IMR-90 (cell line): Measurements from ENCODE around the gene FUBP3. TPM values are rescaled to one million over a fixed set of nuclear protein-coding genes. Genes with fewer than 3 reads are reported as not detected.

ENCODE experiments used
- ATAC-seq: fragments of 200-7000 bp; cut with Tn5 transposase; 2 replicates; pipeline ENCODE4 v1.9.1; 2020; ENCODE audit warnings: low read depth, mild to moderate bottlenecking, moderate library complexity
- BruUV-seq: library from RNA; stranded (reverse); fragments of 400-500 nt; replicated peaks from 2 replicates; lab custom pipeline; 2021; lab: Mats Ljungman, UMichigan
- CTCF ChIA-PET: fragments of 300-600 bp; formaldehyde crosslinking; extraction: SDS; loops from one replicate; lab custom pipeline; 2021; ENCODE audit warnings: antibody characterized with exemption; lab: Yijun Ruan, JAX
- POLR2A ChIA-PET: fragments of 300-600 bp; sonication (Branson Sonifier 250); formaldehyde crosslinking; loops from one replicate; lab custom pipeline; 2022; ENCODE audit warnings: antibody characterized with exemption; ENCODE audit not compliant: unreplicated experiment; lab: Charles Lee
- DNase-seq: peaks from one replicate; pipeline ENCODE4 v3.0.0; 2013
- H2AFZ ChIP-seq: replicated peaks from 2 replicates; pipeline ENCODE3; 2013; ENCODE audit warnings: low read length, mild to moderate bottlenecking; ENCODE audit not compliant: poor library complexity
- H2AK5ac ChIP-seq: 2 replicates; pipeline ENCODE4 v1.6.1; 2013; ENCODE audit warnings: low read depth, low read length, inconsistent platforms
- H2AK9ac ChIP-seq: replicated peaks from 2 replicates; pipeline ENCODE3; 2013; ENCODE audit warnings: mild to moderate bottlenecking, low read depth, low read length, moderate library complexity; ENCODE audit not compliant: poor library complexity
- H2BK120ac ChIP-seq: 2 replicates; pipeline ENCODE4 v1.6.1; 2013; ENCODE audit warnings: low read depth, low read length, inconsistent platforms
- H2BK15ac ChIP-seq: 3 replicates; pipeline ENCODE4 v1.6.1; 2013; ENCODE audit warnings: low read depth, low read length, inconsistent platforms
- H2BK20ac ChIP-seq: 2 replicates; pipeline ENCODE4 v1.6.1; 2013; ENCODE audit warnings: low read depth, mild to moderate bottlenecking, inconsistent platforms, low read length, moderate library complexity
- H2BK5ac ChIP-seq: 2 replicates; pipeline ENCODE4 v1.6.1; 2013; ENCODE audit warnings: mild to moderate bottlenecking, low read depth, low read length, inconsistent platforms; ENCODE audit not compliant: poor library complexity, severe bottlenecking
- H3K14ac ChIP-seq: replicated peaks from 2 replicates; pipeline ENCODE4 v1.6.1; 2013; ENCODE audit warnings: low read depth, low read length, inconsistent platforms
- H3K18ac ChIP-seq: 2 replicates; pipeline ENCODE4 v1.6.1; 2013; ENCODE audit warnings: low read depth, low read length, control low read depth
- H3K23ac ChIP-seq: 2 replicates; pipeline ENCODE4 v1.6.1; 2013; ENCODE audit warnings: low read depth, low read length, inconsistent platforms
- H3K27ac ChIP-seq: 2 replicates; pipeline ENCODE4 v1.5.1; 2013; ENCODE audit warnings: mild to moderate bottlenecking, control low read depth, low read length; ENCODE audit not compliant: insufficient read depth
- H3K27me3 ChIP-seq: 2 replicates; pipeline ENCODE4 v1.6.1; 2013; ENCODE audit warnings: low read length; ENCODE audit not compliant: control insufficient read depth, insufficient read depth
- H3K36me3 ChIP-seq: 2 replicates; pipeline ENCODE4 v1.6.1; 2013; ENCODE audit warnings: low read length, mixed read lengths; ENCODE audit not compliant: control insufficient read depth, insufficient read depth
- H3K4ac ChIP-seq: 2 replicates; pipeline ENCODE4 v1.6.1; 2013; ENCODE audit warnings: low read depth, low read length, inconsistent platforms
- H3K4me1 ChIP-seq: 2 replicates; pipeline ENCODE4 v1.6.1; 2013; ENCODE audit warnings: low read length, mixed read lengths; ENCODE audit not compliant: control insufficient read depth, insufficient read depth
- H3K4me2 ChIP-seq: 2 replicates; pipeline ENCODE4 v1.6.1; 2013; ENCODE audit warnings: low read depth, mild to moderate bottlenecking, control low read depth, low read length, moderate library complexity
- H3K4me3 ChIP-seq: 2 replicates; pipeline ENCODE4 v1.5.1; 2013; ENCODE audit warnings: low read depth, mild to moderate bottlenecking, control low read depth, low read length, moderate library complexity; ENCODE audit not compliant: insufficient read depth
- H3K56ac ChIP-seq: 2 replicates; pipeline ENCODE4 v1.6.1; 2013; ENCODE audit warnings: low read length, inconsistent platforms; ENCODE audit not compliant: insufficient read depth; ENCODE audit errors: extremely low read depth
- H3K79me1 ChIP-seq, 2 experiments: 2 replicates each; pipeline ENCODE4 v1.6.1; 2013; ENCODE audit warnings: low read length in 2 of 2, inconsistent platforms in 1 of 2, low read depth in 1 of 2
- H3K9ac ChIP-seq: 2 replicates; pipeline ENCODE4 v1.6.1; 2013; ENCODE audit warnings: low read depth, low read length, control low read depth
- H3K9me1 ChIP-seq: 2 replicates; pipeline ENCODE4 v1.6.1; 2013; ENCODE audit warnings: low read length, inconsistent platforms; ENCODE audit not compliant: insufficient read depth
- H3K9me3 ChIP-seq: 2 replicates; pipeline ENCODE4 v1.6.1; 2013; ENCODE audit warnings: low read length; ENCODE audit not compliant: control insufficient read depth, insufficient read depth
- H4K20me1 ChIP-seq: 2 replicates; pipeline ENCODE4 v1.6.1; 2013; ENCODE audit warnings: low read length, inconsistent platforms; ENCODE audit not compliant: insufficient read depth
- H4K5ac ChIP-seq: 2 replicates; pipeline ENCODE4 v1.6.1; 2013; ENCODE audit warnings: mild to moderate bottlenecking, low read depth, low read length, control low read depth
- H4K8ac ChIP-seq, 2 experiments: 2 replicates each; pipeline ENCODE4 v1.6.1; 2013; ENCODE audit warnings: low read depth in 2 of 2, low read length in 2 of 2, control low read depth in 1 of 2, inconsistent platforms in 1 of 2
- H4K91ac ChIP-seq: 2 replicates; pipeline ENCODE4 v1.6.1; 2013; ENCODE audit warnings: low read depth, low read length, inconsistent platforms; ENCODE audit not compliant: insufficient read depth
- CEBPB ChIP-seq: IDR thresholded peaks from 2 replicates; pipeline ENCODE4 v1.6.1; 2012; ENCODE audit warnings: low read depth, low read length, improper control_type of control experiment
- POLR2A ChIP-seq: IDR thresholded peaks from 2 replicates; pipeline ENCODE4 v1.6.1; 2012; ENCODE audit warnings: mild to moderate bottlenecking, low read depth, low read length
- WGBS, 2 experiments: methylation state at CpG; one replicate each; pipeline versions ENCODE4 v1.1.5 to v1.1.7; 2013; ENCODE audit warnings: missing lambda C conversion rate in 2 of 2; ENCODE audit not compliant: insufficient read length in 1 of 2; ENCODE audit errors: extremely low coverage in 2 of 2; 5-methylcytosine and 5-hydroxymethylcytosine counted together
- dilution Hi-C: fragments of 300-500 bp; cut with HindIII; formaldehyde crosslinking; loops from one replicate; pipeline ENCODE4 v1.14.3; 2018; ENCODE audit warnings: low sequenced_read_pairs; ENCODE audit not compliant: unreplicated experiment
- in situ Hi-C: fragments of 300-500 bp; cut with MboI; formaldehyde crosslinking; loops from 3 replicates; pipeline ENCODE4 v1.14.3; 2019; ENCODE audit warnings: low sequenced_read_pairs, inconsistent platforms, mixed read lengths
- intact Hi-C: fragments of 100-400 bp; cut with micrococcal nuclease; formaldehyde crosslinking; loops from 2 replicates; pipeline ENCODE4 v1.10.0; 2022
- polyA plus RNA-seq, 3 experiments: library from polyadenylated mRNA; depleted of rRNA; stranded (reverse); fragments of >200 nt; gene quantifications; 2 replicates each; pipeline ENCODE4 v1.2.3, GENCODE V29; 2012; ENCODE audit warnings: low replicate concordance in 1 of 3
- total RNA-seq: library from RNA; depleted of rRNA; stranded (reverse); fragments of >200 nt; gene quantifications from 2 replicates; pipeline ENCODE4 v1.2.3, GENCODE V29; 2012
- TF ChIP-seq, protein P1 (sequence below): conservative IDR thresholded peaks from 2 replicates; pipeline ENCODE4 v1.5.1; 2012; ENCODE audit warnings: mild to moderate bottlenecking, low read depth, low read length, improper control_type of control experiment

Gene FUBP3
- total and polyA plus RNA-seq, 2 of the 4 experiments (the other 2 are of a cell fraction) = 32.3 to 50.1 TPM

DNA sequence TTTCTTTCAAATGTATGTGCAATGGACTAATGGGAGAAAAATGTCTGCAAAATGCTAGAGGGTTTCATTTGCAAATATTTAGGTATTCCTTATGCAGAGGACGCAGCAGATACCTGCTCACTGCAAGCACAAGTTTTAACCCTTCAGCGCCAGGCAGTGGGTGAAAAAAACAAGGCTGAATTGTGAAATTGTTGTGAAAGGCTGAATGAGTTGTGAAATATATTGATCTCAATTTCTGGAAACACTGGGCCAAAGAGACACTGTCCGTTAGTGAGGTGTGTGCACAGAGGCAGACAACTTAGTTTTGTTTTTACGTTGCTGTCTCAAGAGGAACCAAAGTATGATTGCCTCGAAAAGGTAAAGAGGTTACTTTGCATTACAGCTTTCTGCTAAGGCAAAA, 18.8 kb downstream of the FUBP3 start:
- Histone ChIP-seq H3K4ac (no peak overlapping the region), H3K27me3 (no peaks in the 10 kb centered on the region), H4K20me1 (peaks cover 4% of the 10 kb centered on the region), H3K36me3 (peaks cover 33% of the 10 kb centered on the region), H3K79me1 (peaks cover 39 to 48% of the 10 kb centered on the region in 2 experiments), H3K23ac (no peak overlapping the region), H3K9ac (no peak overlapping the region), H4K5ac (no peak overlapping the region), H3K14ac (no peak overlapping the region), H3K56ac (no peak overlapping the region), H3K9me3 (no peaks in the 10 kb centered on the region), H3K4me3 (no peak overlapping the region), H2AK5ac (no peak overlapping the region), H2BK20ac (no peak overlapping the region), H3K4me2 (no peak overlapping the region), H3K18ac (no peak overlapping the region), H3K4me1 (no peaks in the 10 kb centered on the region), H2BK5ac (no peak overlapping the region), H2AK9ac (no peak overlapping the region), H2BK15ac (no peak overlapping the region), H3K9me1 (peaks cover 3% of the 10 kb centered on the region; the same call in 1 of the 2 replicates), H2BK120ac (no peak overlapping the region), H3K27ac (no peak overlapping the region), H2AFZ (no peak overlapping the region), H4K91ac (no peak overlapping the region), H4K8ac (no peak overlapping the region)
- BruUV-seq = no TSS peak
- ATAC-seq = no peak
- TF ChIP-seq, protein P1, sequence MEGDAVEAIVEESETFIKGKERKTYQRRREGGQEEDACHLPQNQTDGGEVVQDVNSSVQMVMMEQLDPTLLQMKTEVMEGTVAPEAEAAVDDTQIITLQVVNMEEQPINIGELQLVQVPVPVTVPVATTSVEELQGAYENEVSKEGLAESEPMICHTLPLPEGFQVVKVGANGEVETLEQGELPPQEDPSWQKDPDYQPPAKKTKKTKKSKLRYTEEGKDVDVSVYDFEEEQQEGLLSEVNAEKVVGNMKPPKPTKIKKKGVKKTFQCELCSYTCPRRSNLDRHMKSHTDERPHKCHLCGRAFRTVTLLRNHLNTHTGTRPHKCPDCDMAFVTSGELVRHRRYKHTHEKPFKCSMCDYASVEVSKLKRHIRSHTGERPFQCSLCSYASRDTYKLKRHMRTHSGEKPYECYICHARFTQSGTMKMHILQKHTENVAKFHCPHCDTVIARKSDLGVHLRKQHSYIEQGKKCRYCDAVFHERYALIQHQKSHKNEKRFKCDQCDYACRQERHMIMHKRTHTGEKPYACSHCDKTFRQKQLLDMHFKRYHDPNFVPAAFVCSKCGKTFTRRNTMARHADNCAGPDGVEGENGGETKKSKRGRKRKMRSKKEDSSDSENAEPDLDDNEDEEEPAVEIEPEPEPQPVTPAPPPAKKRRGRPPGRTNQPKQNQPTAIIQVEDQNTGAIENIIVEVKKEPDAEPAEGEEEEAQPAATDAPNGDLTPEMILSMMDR = no peak
- TF ChIP-seq POLR2A = no peak
- TF ChIP-seq CEBPB = 0 out of 2 replicates have a peak, but pooled peaks have one; percentile 6
- ChIA-PET POLR2A (no interaction called here), CTCF (no interaction called here)
- in situ Hi-C loops = no loop called here
- WGBS, 2 experiments = 100% methylated on average over 3 of the region's 5 CpGs; no CpG with 5 or more reads in 1 of the 2 experiments
- intact Hi-C loops = no loop called here
- no peak for DNase-seq
- dilution Hi-C loops = no loop called here
